GM12878 (cell line): ENCODE results near the gene PRRG1. TPM values are rescaled to one million over a fixed set of nuclear protein-coding genes. Genes with fewer than 3 reads are reported as not detected.
"Not testable (repeated sequence)": the region's sequence is repeated elsewhere in the genome, so short reads cannot be mapped to it uniquely, and the experiment has no call there.

Experiments used
- ATAC-seq: fragments of 200-7000 bp; cut with Tn5 transposase; 3 replicates; pipeline ENCODE4 v1.9.1; 2020; ENCODE audit warnings: mild to moderate bottlenecking, moderate library complexity
- BruUV-seq: library from RNA; stranded (reverse); fragments of 400-500 nt; replicated peaks from 2 replicates; lab custom pipeline; 2021; lab: Mats Ljungman, UMichigan
- CTCF ChIA-PET: fragments of 300-600 bp; sonication (Branson Sonifier 250); formaldehyde crosslinking; extraction: SDS; loops from one replicate; lab custom pipeline; 2021; ENCODE audit warnings: inconsistent platforms; lab: Yijun Ruan, JAX
- POLR2A ChIA-PET: fragments of 350-600 bp; formaldehyde crosslinking; extraction: SDS; loops from one replicate; lab custom pipeline; 2021; ENCODE audit warnings: inconsistent platforms; lab: Charles Lee
- RAD21 ChIA-PET: fragments of 300-600 bp; sonication (Branson Sonifier 250); formaldehyde crosslinking; loops from one replicate; lab custom pipeline; 2023; ENCODE audit warnings: antibody characterized with exemption; ENCODE audit not compliant: unreplicated experiment; lab: Charles Lee
- SMC1A ChIA-PET: fragments of 300-600 bp; sonication (Branson Sonifier 250); formaldehyde crosslinking; loops from one replicate; lab custom pipeline; 2023; ENCODE audit not compliant: unreplicated experiment, uncharacterized antibody; lab: Charles Lee
- DNase-seq: peaks from one replicate; pipeline ENCODE4 v3.0.0-alpha.2; 2011; ENCODE audit warnings: low read depth, low spot score
- FAIRE-seq: peaks from 3 replicates; lab custom pipeline; 2011; peaks lifted over from hg19 to GRCh38; lab: Jason Lieb, UNC
- H2AFZ ChIP-seq: 2 replicates; pipeline ENCODE4 v1.6.0; 2011; ENCODE audit warnings: low read depth, low read length, control low read depth; ENCODE audit not compliant: control insufficient read depth
- H3K27ac ChIP-seq: 2 replicates; pipeline ENCODE4 v1.5.1; 2011; ENCODE audit warnings: control low read depth; ENCODE audit not compliant: control insufficient read depth, insufficient read depth
- H3K27me3 ChIP-seq, 2 experiments: replicated peaks in 1 of 2; 2 replicates each; pipeline versions ENCODE4 v1.6.0 to v1.6.1; 2011; ENCODE audit warnings: low read length in 1 of 2; ENCODE audit not compliant: control insufficient read depth in 2 of 2, insufficient read depth in 2 of 2
- H3K36me3 ChIP-seq, 2 experiments: 2 replicates each; pipeline ENCODE4 v1.5.1; 2011; ENCODE audit warnings: low read length in 1 of 2; ENCODE audit not compliant: control insufficient read depth in 2 of 2, insufficient read depth in 2 of 2
- H3K4me1 ChIP-seq: 2 replicates; pipeline ENCODE4 v1.6.1; 2011; ENCODE audit warnings: mild to moderate bottlenecking, low read length, moderate library complexity, mixed read lengths; ENCODE audit not compliant: control insufficient read depth, insufficient read depth
- H3K4me2 ChIP-seq: 2 replicates; pipeline ENCODE4 v1.6.0; 2011; ENCODE audit warnings: control low read depth; ENCODE audit not compliant: control insufficient read depth, insufficient read depth
- H3K4me3 ChIP-seq: fragments of 200-600 bp; sonication (generic); 2 replicates; pipeline ENCODE4 v1.5.1; 2016
- H3K79me2 ChIP-seq: 2 replicates; pipeline ENCODE4 v1.6.0; 2011; ENCODE audit warnings: low read length; ENCODE audit not compliant: control insufficient read depth, insufficient read depth
- H3K9ac ChIP-seq: 2 replicates; pipeline ENCODE4 v1.8.0; 2011; ENCODE audit warnings: low read length, control low read depth, mixed read lengths; ENCODE audit not compliant: control insufficient read depth, insufficient read depth
- H3K9me3 ChIP-seq: replicated peaks from 3 replicates; pipeline ENCODE4 v1.5.1; 2011; ENCODE audit warnings: mild to moderate bottlenecking, low read length; ENCODE audit not compliant: control insufficient read depth, insufficient read depth
- H4K20me1 ChIP-seq: 2 replicates; pipeline ENCODE4 v1.6.0; 2011; ENCODE audit not compliant: control insufficient read depth, insufficient read depth
- BACH1 ChIP-seq: fragments of 450-650 bp; IDR thresholded peaks from 2 replicates; pipeline ENCODE4 v1.6.1; 2017; ENCODE audit warnings: mild to moderate bottlenecking, borderline replicate concordance
- BCL11A ChIP-seq: IDR thresholded peaks from 2 replicates; pipeline ENCODE4 v1.6.1; 2011; ENCODE audit warnings: low read depth, low read length
- BCL3 ChIP-seq: IDR thresholded peaks from 2 replicates; pipeline ENCODE4 v1.6.1; 2011; ENCODE audit warnings: borderline replicate concordance, low read depth, mild to moderate bottlenecking, moderate library complexity, low read length; ENCODE audit not compliant: insufficient read depth, poor library complexity, severe bottlenecking
- BHLHE40 ChIP-seq, 2 experiments: fragments of 450-650 bp in 1 of 2; IDR thresholded peaks; 2 replicates each; pipeline ENCODE4 v1.6.1; 2011 to 2017; ENCODE audit warnings: low read depth in 2 of 2, borderline replicate concordance in 1 of 2, improper control_type of control experiment in 1 of 2, low read length in 1 of 2, mild to moderate bottlenecking in 1 of 2
- E2F4 ChIP-seq: IDR thresholded peaks from 2 replicates; pipeline ENCODE4 v1.6.1; 2012; ENCODE audit warnings: low read depth, low read length, improper control_type of control experiment
- EED ChIP-seq: sonication (generic); IDR thresholded peaks from 2 replicates; pipeline ENCODE4 v1.6.1; 2016; ENCODE audit warnings: antibody characterized with exemption, low read depth
- ESRRA ChIP-seq: IDR thresholded peaks from 2 replicates; pipeline ENCODE4 v1.6.1; 2012; ENCODE audit warnings: mild to moderate bottlenecking, low read length, improper control_type of control experiment
- HDAC2 ChIP-seq: fragments of 200-600 bp; sonication (generic); IDR thresholded peaks from 2 replicates; pipeline ENCODE4 v1.6.1; 2017
- PML ChIP-seq: IDR thresholded peaks from 2 replicates; pipeline ENCODE4 v1.6.1; 2012; ENCODE audit warnings: low read length, inconsistent platforms
- RB1 ChIP-seq: fragments of 450-650 bp; formaldehyde crosslinking; IDR thresholded peaks from 2 replicates; pipeline ENCODE4 v1.6.1; 2017; ENCODE audit warnings: mild to moderate bottlenecking, borderline replicate concordance
- SIX5 ChIP-seq: IDR thresholded peaks from 2 replicates; pipeline ENCODE4 v1.6.1; 2011; ENCODE audit warnings: mild to moderate bottlenecking, low read depth, low read length, moderate library complexity; ENCODE audit not compliant: severe bottlenecking
- WGBS: methylation state at CpG from one replicate; pipeline ENCODE4 v1.1.6; 2016; ENCODE audit warnings: low lambda C conversion rate; ENCODE audit not compliant: insufficient replicate concordance, insufficient coverage; ENCODE audit errors: missing lambda C conversion rate; 5-methylcytosine and 5-hydroxymethylcytosine counted together
- in situ Hi-C: fragments of 300-500 bp; cut with MboI; formaldehyde crosslinking; loops from 9 replicates; pipeline ENCODE4 v1.14.3; 2018; ENCODE audit warnings: mixed read lengths
- intact Hi-C: fragments of 100-400 bp; cut with micrococcal nuclease; formaldehyde crosslinking; loops from one replicate; pipeline ENCODE4 v1.14.2; 2022; ENCODE audit not compliant: unreplicated experiment
- polyA plus RNA-seq, 11 experiments: library from polyadenylated mRNA; depleted of rRNA in 4 of 11; unstranded in 6 of 11; stranded (reverse) in 5 of 11; fragments of >200 nt; fragmentation: Nextera tagmentation in 4 of 11; fragmentation: Illumina TruSeq in 1 of 11; extraction: Ambion mirVana in 4 of 11; extraction: Trizol in 1 of 11; gene quantifications; 1 replicate in 1 of 11; 2 replicates in 10 of 11; pipeline versions ENCODE4 v1.2.1 to v1.2.3, GENCODE V29; 2011 to 2016; ENCODE audit warnings: inconsistent platforms in 2 of 11, missing spikeins in 2 of 11, low read depth in 1 of 11
- total RNA-seq, 4 experiments: library from RNA; depleted of rRNA in 3 of 4; stranded (reverse); fragments of >200 nt in 3 of 4; fragmentation: Illumina TruSeq in 1 of 4; extraction: Trizol in 1 of 4; gene quantifications; 2 replicates each; pipeline versions ENCODE4 v1.2.1 to v1.2.3, GENCODE V29; 2013 to 2021
- TF ChIP-seq, protein P1 (sequence below): fragments of 150-350 bp; IDR thresholded peaks from 2 replicates; pipeline ENCODE4 v1.6.1; 2016; ENCODE audit warnings: low read depth, low read length

PRRG1 gene
- total and polyA plus RNA-seq, 10 of the 15 experiments (the other 5 are each of a cell fraction or from before 2014, with no cell fraction given): not detected

- H3K36me3 ChIP-seq, BruUV-seq, H3K4me2 ChIP-seq, POLR2A ChIA-PET, H3K9me3 ChIP-seq, H3K79me2 ChIP-seq, RAD21 ChIA-PET, H3K27ac ChIP-seq, ATAC-seq, H3K9ac ChIP-seq, H2AFZ ChIP-seq, CTCF ChIA-PET, SMC1A ChIA-PET, FAIRE-seq, H3K4me3 ChIP-seq, DNase-seq, H3K27me3 ChIP-seq, H3K4me1 ChIP-seq, H4K20me1 ChIP-seq: not testable (repeated sequence)
- in situ Hi-C loops (loop anchor here (25.0 kb wide), 1 partner anchor 353 kb away; the partner anchor contains the start of gene DYNLT3), intact Hi-C loops (loop anchor here (10.0 kb wide), 1 partner anchor 50 kb away; no protein-coding TSS in a partner anchor)
- 38% methylated on average over 4 of the region's 4 CpGs for whole genome bisulfite sequencing
These were observed 135.2 kb downstream of the PRRG1 start for GRCh38 chrX:37484335-37484734.

GRCh38 chrX:37485429-37485828, 136.3 kb downstream of the PRRG1 start:
- no TSS peak for BruUV-seq
- WGBS: 40% methylated on average over 2 of the region's 2 CpGs
- Histone ChIP-seq H3K79me2 (no peaks in the 10 kb centered on the region), H3K4me3 (no peak overlapping the region), H3K4me2 (no peak overlapping the region), H3K4me1 (no peaks in the 10 kb centered on the region), H3K27me3 (no peaks in the 10 kb centered on the region), H2AFZ (no peak overlapping the region), H3K27ac (no peak overlapping the region), H3K9ac (no peak overlapping the region), H4K20me1 (no peaks in the 10 kb centered on the region), H3K9me3 (no peaks in the 10 kb centered on the region), H3K36me3 (no peaks in the 10 kb centered on the region)
- no peak for ATAC-seq
- intact Hi-C loops (loop anchor here (10.0 kb wide), 1 partner anchor 49 kb away; no protein-coding TSS in a partner anchor), in situ Hi-C loops (loop anchor here (25.0 kb wide), 1 partner anchor 352 kb away; the partner anchor contains the start of gene DYNLT3)
- no peak for FAIRE-seq
- no peak for DNase-seq
- RAD21 ChIA-PET: no interaction called here
- SMC1A ChIA-PET: no interaction called here
- CTCF ChIA-PET: no interaction called here
- POLR2A ChIA-PET: no interaction called here
- TF ChIP-seq, protein P1, sequence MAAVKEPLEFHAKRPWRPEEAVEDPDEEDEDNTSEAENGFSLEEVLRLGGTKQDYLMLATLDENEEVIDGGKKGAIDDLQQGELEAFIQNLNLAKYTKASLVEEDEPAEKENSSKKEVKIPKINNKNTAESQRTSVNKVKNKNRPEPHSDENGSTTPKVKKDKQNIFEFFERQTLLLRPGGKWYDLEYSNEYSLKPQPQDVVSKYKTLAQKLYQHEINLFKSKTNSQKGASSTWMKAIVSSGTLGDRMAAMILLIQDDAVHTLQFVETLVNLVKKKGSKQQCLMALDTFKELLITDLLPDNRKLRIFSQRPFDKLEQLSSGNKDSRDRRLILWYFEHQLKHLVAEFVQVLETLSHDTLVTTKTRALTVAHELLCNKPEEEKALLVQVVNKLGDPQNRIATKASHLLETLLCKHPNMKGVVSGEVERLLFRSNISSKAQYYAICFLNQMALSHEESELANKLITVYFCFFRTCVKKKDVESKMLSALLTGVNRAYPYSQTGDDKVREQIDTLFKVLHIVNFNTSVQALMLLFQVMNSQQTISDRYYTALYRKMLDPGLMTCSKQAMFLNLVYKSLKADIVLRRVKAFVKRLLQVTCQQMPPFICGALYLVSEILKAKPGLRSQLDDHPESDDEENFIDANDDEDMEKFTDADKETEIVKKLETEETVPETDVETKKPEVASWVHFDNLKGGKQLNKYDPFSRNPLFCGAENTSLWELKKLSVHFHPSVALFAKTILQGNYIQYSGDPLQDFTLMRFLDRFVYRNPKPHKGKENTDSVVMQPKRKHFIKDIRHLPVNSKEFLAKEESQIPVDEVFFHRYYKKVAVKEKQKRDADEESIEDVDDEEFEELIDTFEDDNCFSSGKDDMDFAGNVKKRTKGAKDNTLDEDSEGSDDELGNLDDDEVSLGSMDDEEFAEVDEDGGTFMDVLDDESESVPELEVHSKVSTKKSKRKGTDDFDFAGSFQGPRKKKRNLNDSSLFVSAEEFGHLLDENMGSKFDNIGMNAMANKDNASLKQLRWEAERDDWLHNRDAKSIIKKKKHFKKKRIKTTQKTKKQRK: no peak
- TF ChIP-seq PML: no peak
- TF ChIP-seq BCL3: no peak
- TF ChIP-seq BHLHE40 (IDR thresholded peaks at IDR 0.05; ENCODE audit: borderline replicate concordance in 1 of 2, low read depth in 2 of 2, low read length in 1 of 2): no peak
- no peak for TF ChIP-seq HDAC2
- TF ChIP-seq BCL11A: no peak
- TF ChIP-seq BACH1: no peak
- no peak for TF ChIP-seq SIX5
- TF ChIP-seq EED: no peak
- no peak for TF ChIP-seq RB1
- no peak for TF ChIP-seq ESRRA
- TF ChIP-seq E2F4: no peak
